K562 (cell line): ENCODE results near the gene EXOC4. TPM values are rescaled to one million over a fixed set of nuclear protein-coding genes. Genes with fewer than 3 reads are reported as not detected.

Source experiments
- ATAC-seq: fragments of 200-7000 bp; cut with Tn5 transposase; 3 replicates; pipeline ENCODE4 v1.9.1; 2020; ENCODE audit warnings: moderate library complexity
- BruUV-seq: library from RNA; stranded (reverse); fragments of 400-500 nt; replicated peaks from 2 replicates; lab custom pipeline; 2021; lab: Mats Ljungman, UMichigan
- CTCF ChIA-PET: fragments of 300-600 bp; formaldehyde crosslinking; extraction: SDS; loops from one replicate; lab custom pipeline; 2021; ENCODE audit warnings: low intra/inter-chr PET ratio; lab: Yijun Ruan, JAX
- POLR2A ChIA-PET: fragments of 300-600, 350-650 bp; sonication (Branson Sonifier 250); formaldehyde crosslinking; extraction: SDS; loops from one replicate; lab custom pipeline; 2021; ENCODE audit warnings: antibody characterized with exemption, inconsistent platforms; lab: Yijun Ruan, JAX
- DNase-seq, 4 experiments: peaks; one replicate each; pipeline versions ENCODE4 v3.0.0 to v3.0.0-alpha.2; 2011 to 2018; ENCODE audit warnings: low spot score in 3 of 4, mixed read lengths in 3 of 4; ENCODE audit errors: extremely low read depth in 1 of 4
- FAIRE-seq: peaks from 2 replicates; lab custom pipeline; 2011; peaks lifted over from hg19 to GRCh38; lab: Jason Lieb, UNC
- H2AFZ ChIP-seq: 2 replicates; pipeline ENCODE4 v1.6.0; 2011; ENCODE audit warnings: low read depth, low read length, control low read depth, inconsistent platforms
- H3K27ac ChIP-seq: fragments of 200-600 bp; 3 replicates; pipeline ENCODE4 v1.8.0; 2011; ENCODE audit warnings: low read depth, mild to moderate bottlenecking, control low read depth, inconsistent platforms, low read length, moderate library complexity, mixed read lengths; ENCODE audit errors: extremely low read depth
- H3K27me3 ChIP-seq, 2 experiments: fragments of 300-600 bp in 1 of 2; 2 replicates in 1 of 2; 3 replicates in 1 of 2; pipeline versions ENCODE4 v1.6.0 to v1.8.0; 2011; ENCODE audit warnings: inconsistent platforms in 2 of 2, low read length in 2 of 2, mild to moderate bottlenecking in 1 of 2, mixed read lengths in 1 of 2, moderate library complexity in 1 of 2; ENCODE audit not compliant: control insufficient read depth in 2 of 2, insufficient read depth in 2 of 2
- H3K36me3 ChIP-seq: fragments of 300-600 bp; 3 replicates; pipeline ENCODE4 v1.8.0; 2011; ENCODE audit warnings: mild to moderate bottlenecking, low read length, inconsistent platforms; ENCODE audit not compliant: control insufficient read depth, insufficient read depth
- H3K4me1 ChIP-seq, 2 experiments: fragments of 200-600 bp in 1 of 2; replicated peaks in 1 of 2; 2 replicates in 1 of 2; 3 replicates in 1 of 2; pipeline versions ENCODE4 v1.5.1 to v1.8.0; 2011; ENCODE audit warnings: inconsistent platforms in 2 of 2, low read length in 2 of 2, mild to moderate bottlenecking in 1 of 2, mixed read lengths in 1 of 2, moderate library complexity in 1 of 2; ENCODE audit not compliant: control insufficient read depth in 2 of 2, insufficient read depth in 2 of 2
- H3K4me2 ChIP-seq: 2 replicates; pipeline ENCODE4 v1.6.1; 2011; ENCODE audit warnings: low read length, control low read depth, inconsistent platforms, mixed read lengths; ENCODE audit not compliant: insufficient read depth
- H3K4me3 ChIP-seq: fragments of 200-600 bp; sonication (generic), shearing (Covaris generic); 2 replicates; pipeline ENCODE4 v1.5.1; 2016; ENCODE audit warnings: control low read depth, inconsistent platforms
- H3K79me2 ChIP-seq: fragments of 200-600 bp; 3 replicates; pipeline ENCODE4 v1.8.0; 2011; ENCODE audit warnings: low read length, inconsistent platforms; ENCODE audit not compliant: control insufficient read depth, insufficient read depth
- H3K9ac ChIP-seq, 2 experiments: 2 replicates each; pipeline versions ENCODE4 v1.6.0 to v1.6.1; 2011; ENCODE audit warnings: low read depth in 2 of 2, low read length in 2 of 2, control low read depth in 1 of 2, inconsistent platforms in 1 of 2, mild to moderate bottlenecking in 1 of 2, mixed read lengths in 1 of 2; ENCODE audit not compliant: insufficient read depth in 1 of 2
- H3K9me1 ChIP-seq: one replicate; pipeline ENCODE4 v1.6.0; 2011; ENCODE audit warnings: inconsistent platforms, mild to moderate bottlenecking, low read length, moderate library complexity; ENCODE audit not compliant: control insufficient read depth, insufficient read depth
- H3K9me3 ChIP-seq: replicated peaks from 2 replicates; pipeline ENCODE4 v1.5.1; 2011; ENCODE audit warnings: low read depth, low read length, inconsistent platforms; ENCODE audit not compliant: control insufficient read depth, insufficient read depth
- H4K20me1 ChIP-seq: replicated peaks from 2 replicates; pipeline ENCODE4 v1.6.1; 2011; ENCODE audit warnings: low read length, inconsistent platforms, mixed read lengths; ENCODE audit not compliant: control insufficient read depth, insufficient read depth
- ATF7 ChIP-seq: fragments of 450-650 bp; IDR thresholded peaks from 2 replicates; pipeline ENCODE4 v1.7.1; 2014; ENCODE audit warnings: mild to moderate bottlenecking, moderate library complexity
- CHD4 ChIP-seq: fragments of 200-600 bp; sonication (generic); IDR thresholded peaks from 3 replicates; pipeline ENCODE4 v1.6.1; 2012; ENCODE audit warnings: low read depth, mild to moderate bottlenecking, mixed read lengths, low read length, inconsistent platforms; ENCODE audit not compliant: insufficient read depth, insufficient replicate concordance, poor library complexity, severe bottlenecking
- CREB1 ChIP-seq, 2 experiments: sonication (generic) in 1 of 2; formaldehyde crosslinking in 1 of 2; IDR thresholded peaks; 2 replicates each; pipeline versions ENCODE4 v1.6.1 to v1.8.0; 2012 to 2022; ENCODE audit warnings: inconsistent platforms in 1 of 2, mild to moderate bottlenecking in 1 of 2, missing genetic modification reagents in 1 of 2, moderate library complexity in 1 of 2
- DMBX1 ChIP-seq: fragments of 250-450 bp; sonication (Bioruptor Pico); IDR thresholded peaks from 2 replicates; pipeline ENCODE4 v1.8.0; 2022; ENCODE audit warnings: inconsistent platforms, mild to moderate bottlenecking, moderate library complexity, borderline replicate concordance
- EHMT2 ChIP-seq: fragments of 450-650 bp; IDR thresholded peaks from 2 replicates; pipeline ENCODE4 v1.6.1; 2018; ENCODE audit warnings: antibody characterized with exemption
- ILK ChIP-seq: fragments of 450-650 bp; IDR thresholded peaks from 2 replicates; pipeline ENCODE4 v1.6.1; 2016; ENCODE audit warnings: missing genetic modification characterization, low read depth, mild to moderate bottlenecking, missing compliant biosample characterization, moderate library complexity, borderline replicate concordance
- MAZ ChIP-seq, 2 experiments: fragments of 450-650 bp in 1 of 2; sonication (generic) in 1 of 2; formaldehyde crosslinking; IDR thresholded peaks in 1 of 2; conservative IDR thresholded peaks in 1 of 2; 2 replicates each; pipeline versions ENCODE4 v1.4.0 to v1.5.0; 2020; ENCODE audit warnings: mild to moderate bottlenecking in 1 of 2, missing genetic modification reagents in 1 of 2
- NBN ChIP-seq: fragments of 450-650 bp; IDR thresholded peaks from 2 replicates; pipeline ENCODE4 v1.6.1; 2016; ENCODE audit warnings: low read depth, mild to moderate bottlenecking
- NCOR1 ChIP-seq: fragments of 450-650 bp; IDR thresholded peaks from 2 replicates; pipeline ENCODE4 v1.6.1; 2016; ENCODE audit warnings: mild to moderate bottlenecking, moderate library complexity
- PBX2 ChIP-seq, 2 experiments: IDR thresholded peaks in 1 of 2; conservative IDR thresholded peaks in 1 of 2; 2 replicates each; pipeline ENCODE4 v1.6.1; 2016; ENCODE audit warnings: low read depth in 2 of 2, mild to moderate bottlenecking in 1 of 2, missing compliant biosample characterization in 1 of 2, missing genetic modification characterization in 1 of 2, moderate library complexity in 1 of 2
- PML ChIP-seq: IDR thresholded peaks from 2 replicates; pipeline ENCODE4 v1.6.1; 2012; ENCODE audit warnings: low read length, inconsistent platforms
- POLR3G ChIP-seq: IDR thresholded peaks from 2 replicates; pipeline ENCODE4 v1.6.1; 2011; ENCODE audit not compliant: insufficient read length, insufficient replicate concordance; ENCODE audit errors: extremely low read depth
- SAFB ChIP-seq: fragments of 200-400 bp; formaldehyde crosslinking; IDR thresholded peaks from 2 replicates; pipeline ENCODE4 v1.6.1; 2017; ENCODE audit warnings: low read depth, low read length, borderline replicate concordance
- SPI1 ChIP-seq: IDR thresholded peaks from 2 replicates; pipeline ENCODE4 v1.6.1; 2011; ENCODE audit warnings: low read depth, low read length, control low read depth, borderline replicate concordance
- ZNF239 ChIP-seq: fragments of 250-450 bp; sonication (Bioruptor Pico); IDR thresholded peaks from 2 replicates; pipeline ENCODE4 v1.4.0; 2020; ENCODE audit warnings: mild to moderate bottlenecking
- ZNF263 ChIP-seq: sonication (generic); formaldehyde crosslinking; IDR thresholded peaks from 2 replicates; pipeline ENCODE4 v1.8.0; 2022; ENCODE audit warnings: mild to moderate bottlenecking, missing genetic modification reagents, borderline replicate concordance
- ZNF644 ChIP-seq: fragments of 200-800 bp; sonication (Bioruptor generic); IDR thresholded peaks from 2 replicates; pipeline ENCODE4 v1.6.1; 2016; ENCODE audit warnings: low read depth, missing genetic modification characterization, missing compliant biosample characterization
- WGBS: fragments of 100-300 bp; shearing (Covaris generic); methylation state at CpG from one replicate; pipeline ENCODE4 v1.1.6; 2016; ENCODE audit warnings: low coverage, mixed read lengths; ENCODE audit not compliant: insufficient coverage; ENCODE audit errors: missing lambda C conversion rate; 5-methylcytosine and 5-hydroxymethylcytosine counted together
- in situ Hi-C: fragments of 300-500 bp; cut with MboI; formaldehyde crosslinking; loops from 4 replicates; pipeline ENCODE4 v1.15.0; 2018; ENCODE audit warnings: inconsistent platforms, mixed read lengths
- intact Hi-C: fragments of 100-400 bp; cut with micrococcal nuclease; formaldehyde crosslinking; loops from 2 replicates; pipeline ENCODE4 v1.14.2; 2022
- polyA plus RNA-seq, 8 experiments: library from polyadenylated mRNA; depleted of rRNA in 4 of 8; stranded (reverse) in 5 of 8; unstranded in 3 of 8; fragments of >200 nt; fragmentation: Nextera tagmentation in 2 of 8; fragmentation: Illumina TruSeq in 1 of 8; extraction: Ambion mirVana in 2 of 8; extraction: Trizol in 1 of 8; gene quantifications; 2 replicates each; pipeline versions ENCODE4 v1.2.1 to v1.2.3, GENCODE V29; 2011 to 2014; ENCODE audit warnings: inconsistent platforms in 1 of 8, missing spikeins in 1 of 8
- total RNA-seq, 7 experiments: library from RNA; depleted of rRNA in 6 of 7; stranded (reverse); fragments of >200 nt in 6 of 7; fragmentation: Illumina TruSeq in 2 of 7; extraction: Trizol in 2 of 7; gene quantifications; 2 replicates each; pipeline versions ENCODE4 v1.2.1 to v1.2.3, GENCODE V29; 2011 to 2021; ENCODE audit warnings: low replicate concordance in 1 of 7

Gene EXOC4
- total and polyA plus RNA-seq, 9 of the 15 experiments (the other 6 are each of a cell fraction or from before 2014, with no cell fraction given), result 18.5 to 73.1 (median 46.6) TPM

GRCh38 chr7:133911724-133912123, 658.8 kb downstream of the EXOC4 start:
- no peaks in the 10 kb centered on the region for H3K27me3 ChIP-seq
- no peaks in the 10 kb centered on the region for H3K9me3 ChIP-seq
- H3K9ac ChIP-seq, result no peak overlapping the region
- DNase-seq (no peak), FAIRE-seq (no peak), ATAC-seq (no peak)
- H4K20me1 ChIP-seq, result no peaks in the 10 kb centered on the region
- no peak for TF ChIP-seq CHD4
- no peak for TF ChIP-seq EHMT2
- no peak for TF ChIP-seq SAFB
- TF ChIP-seq DMBX1 (CRISPR knock-in tag), result no peak
- TF ChIP-seq POLR3G, result no peak
- TF ChIP-seq ZNF263 (CRISPR knock-in tag), result no peak
- no peak for TF ChIP-seq ZNF239 (CRISPR knock-in tag)
- no peak for TF ChIP-seq CREB1 (IDR thresholded peaks at IDR 0.05)
- TF ChIP-seq CREB1 (CRISPR knock-in tag; IDR thresholded peaks at IDR 0.05), result no peak
- no peak for TF ChIP-seq NCOR1
- no peak for TF ChIP-seq ZNF644 (tag)
- no peak for TF ChIP-seq SPI1
- no peak for TF ChIP-seq ILK
- TF ChIP-seq PML, result no peak
- no peak for TF ChIP-seq NBN
- no peak for TF ChIP-seq PBX2 (CRISPR knock-in tag; IDR thresholded peaks at IDR 0.05; ENCODE audit: low read depth)
- no peak for TF ChIP-seq PBX2 (tag; conservative IDR thresholded peaks at IDR 0.05; ENCODE audit: low read depth)
- TF ChIP-seq MAZ (CRISPR knock-in tag; conservative IDR thresholded peaks at IDR 0.05 in 1 of 2, IDR thresholded peaks at IDR 0.05 in 1 of 2), result no peak
- TF ChIP-seq ATF7, result no peak
- H3K9me1 ChIP-seq, result no peaks in the 10 kb centered on the region
- POLR2A ChIA-PET, result interaction anchor here (0.9 kb wide), 1 partner anchor 23 kb away, joined by 3 read pairs; no protein-coding TSS in a partner anchor
- H3K36me3 ChIP-seq, result no peaks in the 10 kb centered on the region
- CTCF ChIA-PET, result no interaction called here
- no TSS peak for BruUV-seq
- in situ Hi-C loops (no loop called here), intact Hi-C loops (no loop called here)
- no peak overlapping the region for H2AFZ ChIP-seq
- no peak overlapping the region for H3K4me2 ChIP-seq
- no peaks in the 10 kb centered on the region for H3K4me1 ChIP-seq
- no peak overlapping the region for H3K4me3 ChIP-seq
- H3K27ac ChIP-seq, result no peak overlapping the region
- H3K79me2 ChIP-seq, result no peaks in the 10 kb centered on the region
- 86% methylated on average over 2 of the region's 2 CpGs for WGBS
